OCI-LY7 (cell line): ENCODE results near the gene PIM3. TPM values are rescaled to one million over a fixed set of nuclear protein-coding genes. Genes with fewer than 3 reads are reported as not detected.

Experiments
- BruUV-seq: library from RNA; stranded (reverse); fragments of 400-500 nt; replicated peaks from 2 replicates; lab custom pipeline; 2021; lab: Mats Ljungman, UMichigan
- CTCF ChIA-PET: fragments of 300-600 bp; sonication (Branson Sonifier 250); formaldehyde crosslinking; loops from one replicate; lab custom pipeline; 2022; ENCODE audit warnings: antibody characterized with exemption; ENCODE audit not compliant: unreplicated experiment; lab: Charles Lee
- POLR2A ChIA-PET: fragments of 300-600 bp; sonication (Branson Sonifier 250); formaldehyde crosslinking; loops from one replicate; lab custom pipeline; 2022; ENCODE audit warnings: antibody characterized with exemption; lab: Charles Lee
- DNase-seq: peaks from one replicate; pipeline ENCODE4 v3.0.0-alpha.2; 2015; ENCODE audit warnings: low spot score
- H2AFZ ChIP-seq: fragments of 200-600 bp; sonication (generic), shearing (Covaris generic); 2 replicates; pipeline ENCODE4 v1.6.1; 2014; ENCODE audit warnings: mild to moderate bottlenecking, antibody characterized with exemption, low read length, moderate library complexity
- H3K27ac ChIP-seq: fragments of 200-600 bp; sonication (generic); 2 replicates; pipeline ENCODE4 v1.5.1; 2014; ENCODE audit warnings: mixed run types, low read depth, mild to moderate bottlenecking, moderate library complexity, low read length, inconsistent platforms; ENCODE audit not compliant: poor library complexity, severe bottlenecking
- H3K36me3 ChIP-seq: fragments of 200-600 bp; sonication (generic); 2 replicates; pipeline ENCODE4 v1.6.1; 2014; ENCODE audit warnings: mild to moderate bottlenecking, antibody characterized with exemption, low read length, moderate library complexity, mixed read lengths; ENCODE audit not compliant: insufficient read depth
- H3K4me1 ChIP-seq: fragments of 200-600 bp; sonication (generic); 2 replicates; pipeline ENCODE4 v1.5.1; 2014; ENCODE audit warnings: mild to moderate bottlenecking, low read length; ENCODE audit not compliant: insufficient read depth, poor library complexity, severe bottlenecking
- H3K4me2 ChIP-seq: fragments of 200-600 bp; sonication (generic); 2 replicates; pipeline ENCODE4 v1.6.1; 2014; ENCODE audit warnings: mild to moderate bottlenecking, low read length
- H3K4me3 ChIP-seq: fragments of 200-600 bp; sonication (generic); 2 replicates; pipeline ENCODE4 v1.5.1; 2014; ENCODE audit warnings: mild to moderate bottlenecking, low read depth, low read length; ENCODE audit not compliant: poor library complexity, severe bottlenecking
- H3K79me2 ChIP-seq: fragments of 200-600 bp; sonication (generic); 2 replicates; pipeline ENCODE4 v1.6.1; 2016; ENCODE audit warnings: low read depth, mild to moderate bottlenecking, low read length, moderate library complexity, mixed read lengths; ENCODE audit not compliant: insufficient read depth
- H3K9me2 ChIP-seq: fragments of 200-600 bp; sonication (generic); 2 replicates; pipeline ENCODE4 v1.6.1; 2016; ENCODE audit warnings: mild to moderate bottlenecking, low read length, mixed read lengths; ENCODE audit not compliant: insufficient read depth
- H3K9me3 ChIP-seq: fragments of 200-600 bp; sonication (generic); 2 replicates; pipeline ENCODE4 v1.6.1; 2014; ENCODE audit warnings: mild to moderate bottlenecking, mixed run types, low read length, mixed read lengths
- H4K20me1 ChIP-seq: fragments of 200-600 bp; sonication (generic); 2 replicates; pipeline ENCODE4 v1.6.1; 2014; ENCODE audit warnings: mild to moderate bottlenecking, antibody characterized with exemption, low read length, moderate library complexity, mixed read lengths; ENCODE audit not compliant: insufficient read depth
- EZH2phosphoT487 ChIP-seq: fragments of 200-600 bp; sonication (generic); IDR thresholded peaks from 2 replicates; pipeline ENCODE4 v1.6.1; 2018; ENCODE audit warnings: low read depth, borderline replicate concordance, mild to moderate bottlenecking, mixed run types, antibody characterized with exemption, low read length, moderate library complexity, mixed read lengths
- intact Hi-C: fragments of 100-400 bp; cut with micrococcal nuclease; formaldehyde crosslinking; loops from one replicate; pipeline ENCODE4 v1.10.0; 2022; ENCODE audit not compliant: unreplicated experiment
- total RNA-seq, 2 experiments: library from RNA; depleted of rRNA in 1 of 2; stranded (reverse); fragments of >200 nt in 1 of 2; shearing (Covaris generic) in 1 of 2; gene quantifications; 2 replicates each; pipeline ENCODE4 v1.2.3, GENCODE V29; 2014 to 2022
- TF ChIP-seq, protein P1 (sequence below): fragments of 200-600 bp; sonication (generic); conservative IDR thresholded peaks from 2 replicates; pipeline ENCODE4 v1.5.1; 2014; ENCODE audit warnings: mild to moderate bottlenecking, antibody characterized with exemption, low read length, moderate library complexity, mixed read lengths

The PIM3 gene
- total RNA-seq, 2 experiments from 2014 or later: 60.5 to 81.7 TPM

DNA sequence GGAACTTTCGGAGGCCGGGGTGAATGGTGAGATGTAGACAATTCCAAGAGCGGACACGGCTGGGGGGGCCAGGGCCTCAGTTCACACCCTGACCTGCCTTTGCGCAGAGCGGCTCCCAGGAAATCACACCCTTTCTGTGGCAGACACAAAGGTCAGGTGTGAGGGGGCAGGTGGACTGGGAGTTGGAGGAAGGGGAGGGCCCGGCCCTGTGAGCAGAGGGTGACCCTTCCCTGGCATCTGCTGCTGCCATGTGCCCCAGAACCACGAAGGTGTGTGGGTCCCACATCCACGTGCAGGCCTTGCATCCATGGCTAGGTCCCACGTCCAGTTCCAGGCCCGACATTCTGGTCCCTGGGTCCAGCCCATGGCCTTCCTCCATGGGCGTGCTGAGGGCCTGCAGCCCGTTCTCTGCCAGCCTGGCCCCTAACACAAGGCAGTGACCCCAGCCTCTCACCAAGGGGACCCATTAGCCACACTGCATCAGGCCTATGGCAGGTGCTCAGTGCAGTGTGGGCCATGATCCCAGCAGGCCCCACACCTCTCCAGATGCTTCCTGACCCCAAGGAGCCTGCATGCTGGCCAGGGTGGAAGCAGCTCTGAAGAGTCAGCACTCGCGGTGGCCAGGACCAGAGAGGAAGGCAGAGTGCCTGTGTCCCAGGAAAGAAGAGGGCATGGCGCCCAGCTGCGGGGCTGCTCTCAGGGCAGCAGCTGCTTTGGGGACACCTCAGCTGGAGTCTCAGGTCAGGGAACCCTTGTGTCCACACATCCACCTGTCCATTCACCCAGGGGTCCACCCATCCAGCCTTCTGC lies 18.9 kb upstream of the PIM3 start:
- BruUV-seq: no TSS peak
- Histone ChIP-seq H3K9me2 (no peaks in the 10 kb centered on the region), H3K4me3 (no peak overlapping the region), H3K9me3 (0 out of 2 replicates have a peak, but pooled peaks cover 9% of the 10 kb centered on the region), H3K79me2 (no peaks in the 10 kb centered on the region), H3K27ac (no peak overlapping the region), H2AFZ (no peak overlapping the region), H3K4me2 (no peak overlapping the region), H3K36me3 (no peaks in the 10 kb centered on the region), H3K4me1 (peaks cover 34% of the 10 kb centered on the region), H4K20me1 (no peaks in the 10 kb centered on the region)
- no peak for TF ChIP-seq EZH2phosphoT487
- TF ChIP-seq, protein P1, sequence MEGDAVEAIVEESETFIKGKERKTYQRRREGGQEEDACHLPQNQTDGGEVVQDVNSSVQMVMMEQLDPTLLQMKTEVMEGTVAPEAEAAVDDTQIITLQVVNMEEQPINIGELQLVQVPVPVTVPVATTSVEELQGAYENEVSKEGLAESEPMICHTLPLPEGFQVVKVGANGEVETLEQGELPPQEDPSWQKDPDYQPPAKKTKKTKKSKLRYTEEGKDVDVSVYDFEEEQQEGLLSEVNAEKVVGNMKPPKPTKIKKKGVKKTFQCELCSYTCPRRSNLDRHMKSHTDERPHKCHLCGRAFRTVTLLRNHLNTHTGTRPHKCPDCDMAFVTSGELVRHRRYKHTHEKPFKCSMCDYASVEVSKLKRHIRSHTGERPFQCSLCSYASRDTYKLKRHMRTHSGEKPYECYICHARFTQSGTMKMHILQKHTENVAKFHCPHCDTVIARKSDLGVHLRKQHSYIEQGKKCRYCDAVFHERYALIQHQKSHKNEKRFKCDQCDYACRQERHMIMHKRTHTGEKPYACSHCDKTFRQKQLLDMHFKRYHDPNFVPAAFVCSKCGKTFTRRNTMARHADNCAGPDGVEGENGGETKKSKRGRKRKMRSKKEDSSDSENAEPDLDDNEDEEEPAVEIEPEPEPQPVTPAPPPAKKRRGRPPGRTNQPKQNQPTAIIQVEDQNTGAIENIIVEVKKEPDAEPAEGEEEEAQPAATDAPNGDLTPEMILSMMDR: no peak
- intact Hi-C loops: no loop called here
- ChIA-PET CTCF (no interaction called here), POLR2A (no interaction called here)
- DNase-seq: no peak

DNA sequence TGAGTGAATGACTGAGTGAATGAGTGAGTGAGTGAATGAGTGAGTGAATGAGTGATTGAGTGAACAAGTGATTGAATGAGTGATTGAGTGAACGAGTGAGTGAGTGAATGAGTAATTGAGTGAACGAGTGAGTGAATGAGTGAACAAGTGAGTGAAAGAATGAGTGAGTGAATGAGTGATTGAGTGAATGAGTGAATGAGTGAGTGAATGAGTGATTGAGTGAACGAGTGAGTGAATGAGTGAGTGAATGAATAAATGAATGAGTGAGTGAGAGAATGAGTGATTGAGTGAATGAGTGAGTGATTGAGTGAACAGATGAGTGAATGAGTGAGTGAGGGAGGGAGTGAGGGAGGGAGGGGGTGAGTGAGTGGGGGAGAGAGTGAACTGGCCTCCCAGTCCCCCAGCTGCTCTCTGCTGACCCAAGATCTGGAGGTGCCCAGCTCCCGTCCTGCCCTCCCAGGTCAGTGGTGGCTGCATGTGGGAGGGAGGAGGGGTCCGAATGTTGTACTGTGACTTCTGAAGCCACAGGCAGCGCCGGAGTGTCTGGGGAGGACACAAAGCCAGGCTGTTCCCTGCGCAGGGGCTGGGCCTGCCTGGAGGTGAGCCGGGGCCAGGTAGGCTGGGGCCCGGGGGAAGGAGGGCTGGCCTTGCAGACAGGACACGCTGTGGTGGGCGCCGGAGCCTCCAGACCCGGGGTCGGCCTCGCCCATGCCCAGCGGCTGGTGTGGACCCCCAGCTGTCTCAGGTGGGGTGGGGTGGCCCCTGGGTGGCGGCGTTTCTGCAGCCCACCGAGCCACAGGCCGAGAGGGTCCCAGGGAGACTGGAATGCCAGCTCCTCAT lies 17.8 kb upstream of the PIM3 start:
- H3K36me3 ChIP-seq: no peaks in the 10 kb centered on the region
- no peaks in the 10 kb centered on the region for H4K20me1 ChIP-seq
- H3K9me3 ChIP-seq: 0 out of 2 replicates have a peak, but pooled peaks cover 9% of the 10 kb centered on the region
- no peak for DNase-seq
- no peak overlapping the region for H3K4me2 ChIP-seq
- no TSS peak for BruUV-seq
- H3K9me2 ChIP-seq: no peaks in the 10 kb centered on the region
- ChIA-PET CTCF (no interaction called here), POLR2A (no interaction called here)
- intact Hi-C loops: no loop called here
- H3K4me3 ChIP-seq: no peak overlapping the region
- H3K27ac ChIP-seq: no peak overlapping the region
- no peak overlapping the region for H2AFZ ChIP-seq
- no peak for TF ChIP-seq EZH2phosphoT487
- TF ChIP-seq, protein P1: no peak
- H3K79me2 ChIP-seq: no peaks in the 10 kb centered on the region
- H3K4me1 ChIP-seq: peaks cover 24% of the 10 kb centered on the region
